D721Med (cell line): Measurements from ENCODE around the gene LPIN1.
"Not testable (repeated sequence)": the region's sequence is repeated elsewhere in the genome, so short reads cannot be mapped to it uniquely, and the experiment has no call there.

Experiments used
- DNase-seq: peaks from one replicate; pipeline ENCODE4 v3.0.0; 2011; ENCODE audit warnings: low spot score; ENCODE audit not compliant: insufficient read length
- FAIRE-seq: peaks from 2 replicates; lab custom pipeline; 2011; peaks lifted over from hg19 to GRCh38; lab: Jason Lieb, UNC
- CTCF ChIP-seq: IDR thresholded peaks from 2 replicates; pipeline ENCODE4 v1.5.1; 2012; ENCODE audit warnings: mild to moderate bottlenecking, control low read depth; ENCODE audit not compliant: insufficient read depth; ENCODE audit errors: missing control alignments

The LPIN1 gene

GRCh38 chr2:11833601-11834000 is 87.2 kb downstream of the LPIN1 start:
- FAIRE-seq (no peak), DNase-seq (no peak)
- TF ChIP-seq CTCF = no peak

DNA sequence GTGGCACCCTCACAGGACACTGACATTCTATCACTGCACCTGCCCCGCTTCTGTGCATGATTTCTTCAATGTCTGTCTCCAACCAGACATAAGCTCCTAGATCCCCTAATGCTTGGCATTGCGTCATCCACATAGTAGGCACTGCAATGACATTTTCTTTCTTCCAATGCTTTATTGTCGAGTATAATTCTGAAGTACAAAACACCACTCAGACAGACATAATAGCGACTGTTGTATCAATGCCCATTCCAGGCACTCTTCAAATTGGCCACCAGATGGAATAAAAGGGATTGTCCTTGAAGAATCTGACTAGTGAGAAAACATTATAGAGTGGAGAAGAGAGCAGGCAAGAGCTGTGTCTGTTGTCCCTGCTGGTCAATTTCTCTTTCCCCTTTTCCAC is 89.0 kb downstream of the LPIN1 start:
- DNase-seq (no peak), FAIRE-seq (no peak)
- peak; percentile 3 for TF ChIP-seq CTCF

DNA sequence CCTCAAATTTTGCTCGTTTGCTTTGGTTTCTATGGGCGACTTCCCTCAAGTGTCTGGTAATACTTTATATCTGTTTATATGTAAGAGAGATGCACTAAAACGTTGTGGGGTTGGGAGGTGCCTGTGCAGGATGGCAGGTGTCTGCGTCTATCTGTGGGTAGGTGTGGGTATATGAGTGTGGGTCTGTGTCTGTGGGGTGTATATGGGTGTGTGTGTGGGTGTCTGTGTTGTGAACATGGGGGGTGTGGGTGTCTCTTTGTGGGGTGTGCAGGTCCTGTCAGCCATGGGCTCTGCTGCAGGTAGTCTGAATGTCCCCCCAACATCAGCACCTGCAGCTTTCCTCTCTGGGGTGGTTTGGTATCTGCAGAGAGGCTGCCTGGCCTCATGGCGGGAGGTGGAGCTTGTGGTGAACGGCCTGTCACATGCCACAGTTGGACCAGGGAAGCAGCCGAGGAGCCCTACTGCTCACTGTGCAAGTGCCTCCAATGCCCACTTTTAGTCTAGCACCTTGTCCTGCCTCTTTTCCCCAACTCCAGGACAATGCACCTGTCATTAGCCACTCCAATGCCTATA is 90.3 kb downstream of the LPIN1 start:
- no peak for FAIRE-seq
- no peak for TF ChIP-seq CTCF
- DNase-seq = no peak

DNA sequence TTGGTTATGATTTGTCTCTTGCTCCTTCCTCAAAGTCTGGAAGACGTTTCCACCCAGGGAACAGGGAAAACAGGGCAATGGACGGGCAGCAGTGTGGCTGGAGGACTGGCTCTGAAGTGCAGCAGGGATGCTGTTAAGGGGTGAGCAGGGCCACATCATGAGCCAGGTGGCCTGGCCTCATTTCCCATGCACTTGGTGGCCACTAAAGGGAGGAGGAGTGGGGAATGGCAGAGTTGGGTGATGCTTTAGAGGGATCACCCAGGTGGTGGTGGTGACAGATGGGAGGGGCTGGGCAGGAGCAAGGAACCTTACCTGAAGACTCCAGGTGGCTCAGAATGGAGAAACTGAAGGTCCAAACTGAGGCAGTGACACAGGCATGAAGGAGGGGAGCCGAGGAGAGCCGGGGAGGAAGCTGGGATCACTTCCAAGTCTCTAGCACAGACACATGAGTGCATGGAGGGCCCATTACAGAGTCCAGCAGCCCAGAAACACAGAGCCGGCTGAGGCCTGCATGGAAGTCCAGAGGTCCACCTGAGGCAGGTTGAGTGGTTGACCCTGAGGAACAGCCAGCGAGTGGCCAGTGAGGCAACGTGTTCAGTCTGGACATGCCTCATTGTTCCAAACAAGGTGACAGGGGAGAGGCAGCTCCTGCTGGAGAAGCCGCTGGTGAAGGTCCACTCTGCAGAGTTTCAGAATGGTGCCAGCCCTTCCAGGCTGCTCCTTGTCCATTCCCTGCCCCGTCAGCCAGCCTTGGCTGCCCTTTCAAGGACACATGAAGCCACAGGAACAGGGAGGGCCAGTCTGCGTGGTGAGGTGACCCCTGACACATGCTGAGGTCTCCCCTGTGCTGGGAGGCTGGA is 91.7 kb downstream of the LPIN1 start:
- no peak for DNase-seq
- no peak for FAIRE-seq
- no peak for TF ChIP-seq CTCF

- no peak for DNase-seq
- FAIRE-seq = no peak
- no peak for TF ChIP-seq CTCF
Observed at GRCh38 chr2:11839916-11840315, 93.5 kb downstream of the LPIN1 start.

GRCh38 chr2:11842336-11842735 is 95.9 kb downstream of the LPIN1 start:
- no peak for TF ChIP-seq CTCF
- DNase-seq (no peak), FAIRE-seq (no peak)

DNA sequence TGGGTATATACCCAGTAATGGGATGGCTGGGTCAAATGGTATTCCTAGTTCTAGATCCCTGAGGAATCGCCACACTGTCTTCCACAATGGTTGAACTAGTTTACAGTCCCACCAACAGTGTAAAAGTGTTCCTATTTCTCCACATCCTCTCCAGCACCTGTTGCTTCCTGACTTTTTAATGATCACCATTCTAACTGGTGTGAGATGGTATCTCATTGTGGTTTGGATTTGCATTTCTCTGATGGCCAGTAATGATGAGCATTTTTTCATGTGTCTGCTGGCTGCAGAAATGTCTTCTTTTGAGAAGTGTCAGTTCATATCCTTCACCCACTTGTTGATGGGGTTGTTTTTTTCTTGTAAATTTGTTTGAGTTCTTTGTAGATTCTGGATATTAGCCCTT is 98.4 kb downstream of the LPIN1 start:
- not testable (repeated sequence) for FAIRE-seq

DNA sequence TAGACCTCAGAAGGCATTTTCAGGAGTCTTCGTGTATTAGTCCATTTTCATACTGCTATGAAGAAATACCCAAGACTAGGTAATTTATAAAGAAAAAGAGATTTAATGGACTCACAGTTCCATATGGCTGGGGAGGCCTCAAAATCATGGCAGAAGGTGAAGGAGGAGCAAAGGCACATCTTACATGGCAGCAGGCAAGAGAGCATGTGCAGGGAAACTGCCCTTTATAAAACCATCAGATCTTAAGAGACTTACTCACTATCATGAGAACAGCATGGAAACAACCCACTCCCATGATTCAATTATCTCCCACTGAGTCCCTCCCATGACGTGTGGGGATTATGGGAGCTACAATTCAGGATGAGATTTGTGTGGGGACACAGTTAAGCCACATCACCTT is 101.5 kb downstream of the LPIN1 start:
- FAIRE-seq, DNase-seq: not testable (repeated sequence)

More for the DNA sequence above, 98.4 kb downstream of the LPIN1 start:
- DNase-seq = not testable (repeated sequence)
